Measurements from ENCODE around the gene RPL23.

The RPL23 gene

DNA sequence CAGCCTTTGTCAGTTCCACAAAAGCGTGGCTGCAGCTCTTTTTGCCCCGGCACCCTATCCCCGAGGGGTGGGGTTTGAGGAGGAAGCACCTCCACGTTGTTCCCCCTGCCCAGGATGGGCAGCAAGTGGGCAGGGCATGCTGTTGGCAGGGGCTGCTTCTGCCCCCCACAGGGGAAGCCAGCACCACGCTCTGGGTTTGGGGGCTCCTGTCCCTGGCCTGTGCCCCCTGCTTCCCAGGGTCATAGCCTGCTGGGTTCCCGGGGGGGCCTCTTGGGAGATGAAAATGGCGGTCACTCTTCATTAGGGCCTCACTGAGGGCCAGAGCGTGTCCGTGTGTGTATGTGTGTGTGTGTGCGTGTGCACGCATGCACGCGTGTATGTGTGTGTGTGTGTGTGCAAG is 39.1 kb upstream of the RPL23 start:
- Histone ChIP-seq H3K27me3 (ENCODE audit: insufficient read depth, low read depth, severe bottlenecking) (no peaks in the 10 kb centered on the region), H3K27ac (no peak overlapping the region), H3K9me3 (ENCODE audit: severe bottlenecking) (no peaks in the 10 kb centered on the region), H3K36me3 (peaks cover 15% of the 10 kb centered on the region), H3K4me3 (ENCODE audit: low read depth, low read length) (no peak overlapping the region)
- no peak for DNase-seq
- TF ChIP-seq, protein P1, sequence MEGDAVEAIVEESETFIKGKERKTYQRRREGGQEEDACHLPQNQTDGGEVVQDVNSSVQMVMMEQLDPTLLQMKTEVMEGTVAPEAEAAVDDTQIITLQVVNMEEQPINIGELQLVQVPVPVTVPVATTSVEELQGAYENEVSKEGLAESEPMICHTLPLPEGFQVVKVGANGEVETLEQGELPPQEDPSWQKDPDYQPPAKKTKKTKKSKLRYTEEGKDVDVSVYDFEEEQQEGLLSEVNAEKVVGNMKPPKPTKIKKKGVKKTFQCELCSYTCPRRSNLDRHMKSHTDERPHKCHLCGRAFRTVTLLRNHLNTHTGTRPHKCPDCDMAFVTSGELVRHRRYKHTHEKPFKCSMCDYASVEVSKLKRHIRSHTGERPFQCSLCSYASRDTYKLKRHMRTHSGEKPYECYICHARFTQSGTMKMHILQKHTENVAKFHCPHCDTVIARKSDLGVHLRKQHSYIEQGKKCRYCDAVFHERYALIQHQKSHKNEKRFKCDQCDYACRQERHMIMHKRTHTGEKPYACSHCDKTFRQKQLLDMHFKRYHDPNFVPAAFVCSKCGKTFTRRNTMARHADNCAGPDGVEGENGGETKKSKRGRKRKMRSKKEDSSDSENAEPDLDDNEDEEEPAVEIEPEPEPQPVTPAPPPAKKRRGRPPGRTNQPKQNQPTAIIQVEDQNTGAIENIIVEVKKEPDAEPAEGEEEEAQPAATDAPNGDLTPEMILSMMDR (IDR thresholded peaks at IDR 0.05; ENCODE audit: low read depth, low read length) = no peak

DNA sequence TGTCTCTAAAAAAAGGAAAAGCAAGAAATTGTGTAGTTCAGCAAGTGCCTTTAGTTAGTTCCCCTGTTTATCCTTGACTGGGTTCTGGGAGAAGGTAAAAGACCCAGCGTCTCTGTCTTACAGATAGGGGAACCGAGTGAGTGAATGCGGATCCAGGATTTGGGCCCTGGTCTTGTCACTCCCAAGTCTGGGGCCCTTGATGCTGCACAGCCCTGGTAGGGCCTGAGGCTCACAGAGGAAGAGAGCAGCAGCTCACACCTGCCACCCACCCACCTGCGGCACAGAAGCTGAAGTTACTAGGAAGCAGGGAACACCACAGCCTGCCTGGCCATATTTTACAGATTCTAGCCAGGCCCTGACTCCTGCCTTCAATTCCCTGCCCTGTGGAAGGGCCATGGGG is 38.6 kb upstream of the RPL23 start:
- TF ChIP-seq, protein P1 (IDR thresholded peaks at IDR 0.05; ENCODE audit: low read depth, low read length) = no peak
- Histone ChIP-seq H3K4me3 (ENCODE audit: low read depth, low read length) (no peak overlapping the region), H3K27me3 (ENCODE audit: insufficient read depth, low read depth, severe bottlenecking) (no peaks in the 10 kb centered on the region), H3K9me3 (ENCODE audit: severe bottlenecking) (no peaks in the 10 kb centered on the region), H3K27ac (no peak overlapping the region), H3K36me3 (peaks cover 15% of the 10 kb centered on the region)
- DNase-seq = no peak

DNA sequence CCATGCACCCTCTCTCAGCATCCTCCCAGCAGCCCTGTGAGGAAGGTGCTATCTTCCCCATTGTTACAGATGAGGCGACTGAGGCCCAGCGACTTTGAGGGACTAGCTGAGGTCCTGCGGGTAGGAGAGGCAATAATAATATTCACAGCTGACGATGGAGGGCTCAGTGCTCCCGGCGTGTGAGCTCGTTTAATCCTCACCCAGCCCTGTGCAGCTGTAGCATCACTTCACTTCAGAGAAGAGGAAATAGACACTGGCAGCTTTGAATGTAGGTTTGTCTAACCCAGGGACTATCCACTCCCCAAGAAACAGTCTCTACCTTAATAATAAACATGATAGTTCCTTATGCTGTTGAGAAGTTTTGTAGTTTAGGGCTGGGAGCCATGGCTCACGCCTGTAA is 37.9 kb upstream of the RPL23 start:
- Histone ChIP-seq H3K9me3 (ENCODE audit: severe bottlenecking) (no peaks in the 10 kb centered on the region), H3K27me3 (ENCODE audit: insufficient read depth, low read depth, severe bottlenecking) (no peaks in the 10 kb centered on the region), H3K36me3 (peaks cover 17% of the 10 kb centered on the region), H3K4me3 (ENCODE audit: low read depth, low read length) (no peak overlapping the region), H3K27ac (no peak overlapping the region; the same call in 1 of the 2 replicates)
- no peak for DNase-seq
- TF ChIP-seq, protein P1 (IDR thresholded peaks at IDR 0.05; ENCODE audit: low read depth, low read length) = no peak

DNA sequence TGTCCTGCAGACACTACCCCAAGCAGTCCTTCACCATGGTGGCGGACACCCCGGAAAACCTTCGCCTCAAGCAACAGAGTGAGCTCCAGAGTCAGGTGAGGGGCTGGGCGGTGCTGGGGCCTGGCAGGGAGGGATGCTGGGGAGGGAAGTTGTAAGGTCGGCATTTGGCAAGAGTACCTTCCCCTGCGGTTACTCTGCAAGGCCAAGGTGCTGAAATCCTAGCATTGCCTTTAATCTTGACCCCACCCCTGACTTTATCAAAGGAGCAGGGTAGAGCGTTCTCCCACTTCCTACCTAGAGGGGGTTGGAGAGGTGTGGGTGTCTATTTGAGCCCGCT is 36.9 kb upstream of the RPL23 start:
- DNase-seq = no peak
- Histone ChIP-seq H3K4me3 (ENCODE audit: low read depth, low read length) (no peak overlapping the region), H3K27ac (no peak overlapping the region), H3K9me3 (ENCODE audit: severe bottlenecking) (no peaks in the 10 kb centered on the region), H3K27me3 (ENCODE audit: insufficient read depth, low read depth, severe bottlenecking) (no peaks in the 10 kb centered on the region), H3K36me3 (peaks cover 17% of the 10 kb centered on the region)
- TF ChIP-seq, protein P1 (IDR thresholded peaks at IDR 0.05; ENCODE audit: low read depth, low read length) = no peak

DNA sequence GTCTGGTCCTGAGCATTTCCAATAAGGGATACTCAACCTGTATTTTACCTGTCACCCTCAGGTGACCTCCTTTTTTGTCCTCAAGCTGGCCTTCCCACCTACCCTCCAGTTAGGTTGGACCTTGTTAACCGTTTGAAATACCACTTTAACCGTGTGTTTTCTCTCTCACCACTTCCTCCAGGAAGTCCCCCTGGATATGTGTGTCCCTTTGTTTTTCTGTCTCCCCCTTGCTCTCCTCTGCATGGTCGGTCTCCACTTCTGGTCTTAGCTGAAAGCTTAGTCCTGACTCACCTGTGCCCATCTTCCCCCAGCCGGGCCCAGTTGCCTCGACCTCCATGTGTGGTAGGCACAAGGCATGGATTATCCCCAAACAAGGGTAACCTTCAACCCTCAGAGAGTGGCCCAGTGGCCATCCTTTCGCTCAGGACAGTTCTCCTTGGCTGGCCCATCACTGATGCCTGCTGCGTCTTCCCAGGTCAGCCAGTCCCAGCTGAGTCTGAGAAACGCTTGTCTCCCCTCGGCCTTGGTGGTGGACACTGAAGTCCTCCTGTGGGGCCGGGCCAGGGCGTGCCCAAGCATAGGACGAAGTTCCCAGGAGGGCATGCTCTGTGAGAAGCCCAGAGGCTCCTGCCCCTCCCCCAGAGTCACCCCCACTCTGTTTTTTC is 36.4 kb upstream of the RPL23 start:
- H3K9me3 ChIP-seq (ENCODE audit: severe bottlenecking) = no peaks in the 10 kb centered on the region
- peaks cover 21% of the 10 kb centered on the region for H3K36me3 ChIP-seq
- no peaks in the 10 kb centered on the region for H3K27me3 ChIP-seq (ENCODE audit: insufficient read depth, low read depth, severe bottlenecking)
- no peak for DNase-seq
- H3K4me3 ChIP-seq (ENCODE audit: low read depth, low read length) = no peak overlapping the region
- H3K27ac ChIP-seq = no peak overlapping the region
- TF ChIP-seq, protein P1 (IDR thresholded peaks at IDR 0.05; ENCODE audit: low read depth, low read length) = no peak

DNA sequence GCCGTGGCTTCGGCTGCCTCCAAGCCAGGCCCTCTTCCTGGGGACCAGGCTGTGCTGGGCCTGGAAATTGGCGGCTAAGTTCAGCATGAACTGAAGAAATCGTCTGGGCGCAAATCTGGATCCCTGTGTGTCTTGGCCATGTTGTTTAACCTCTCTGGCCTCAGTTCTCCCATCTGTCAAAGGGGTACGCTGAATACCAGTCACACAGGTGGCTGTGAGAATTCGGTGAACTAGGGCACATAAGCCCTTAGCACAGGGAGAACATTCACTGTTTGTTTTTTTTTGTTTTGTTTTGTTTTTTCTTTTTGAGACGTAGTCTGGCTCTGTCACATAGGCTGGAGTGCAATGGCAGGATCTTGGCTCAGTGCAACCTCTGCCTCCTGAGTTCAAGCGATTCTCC is 35.3 kb upstream of the RPL23 start:
- no peaks in the 10 kb centered on the region for H3K9me3 ChIP-seq (ENCODE audit: severe bottlenecking)
- DNase-seq = no peak
- peaks cover 22% of the 10 kb centered on the region for H3K36me3 ChIP-seq
- H3K4me3 ChIP-seq (ENCODE audit: low read depth, low read length) = no peak overlapping the region
- H3K27me3 ChIP-seq (ENCODE audit: insufficient read depth, low read depth, severe bottlenecking) = no peaks in the 10 kb centered on the region
- TF ChIP-seq, protein P1 (IDR thresholded peaks at IDR 0.05; ENCODE audit: low read depth, low read length) = no peak
- no peak overlapping the region for H3K27ac ChIP-seq
